ENCODE measurements around the gene ZNF365.

Gene ZNF365

GRCh38 chr10:62426086-62426485 lies 51.9 kb downstream of the ZNF365 start:
- DNase-seq: no peak

DNA sequence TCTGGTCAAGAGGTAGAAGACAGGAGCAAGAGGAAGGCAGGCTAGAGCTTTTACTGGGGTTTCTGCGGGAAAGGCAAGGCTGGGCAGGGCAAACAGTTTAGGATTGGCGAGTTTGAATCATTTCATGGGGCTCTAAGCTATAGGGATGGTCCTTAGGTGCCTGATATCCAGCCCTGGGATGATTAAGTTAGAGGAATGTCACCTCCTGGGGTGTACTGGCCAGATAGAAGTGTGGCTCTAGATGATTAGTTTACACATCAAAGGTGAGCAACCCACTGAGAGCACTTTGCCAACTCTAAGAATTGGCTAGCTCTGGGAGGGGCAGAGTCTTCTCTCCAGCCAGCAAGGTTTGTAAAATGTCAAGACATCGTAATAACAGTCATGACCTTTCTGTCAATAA lies 52.4 kb downstream of the ZNF365 start:
- no peak for DNase-seq

DNA sequence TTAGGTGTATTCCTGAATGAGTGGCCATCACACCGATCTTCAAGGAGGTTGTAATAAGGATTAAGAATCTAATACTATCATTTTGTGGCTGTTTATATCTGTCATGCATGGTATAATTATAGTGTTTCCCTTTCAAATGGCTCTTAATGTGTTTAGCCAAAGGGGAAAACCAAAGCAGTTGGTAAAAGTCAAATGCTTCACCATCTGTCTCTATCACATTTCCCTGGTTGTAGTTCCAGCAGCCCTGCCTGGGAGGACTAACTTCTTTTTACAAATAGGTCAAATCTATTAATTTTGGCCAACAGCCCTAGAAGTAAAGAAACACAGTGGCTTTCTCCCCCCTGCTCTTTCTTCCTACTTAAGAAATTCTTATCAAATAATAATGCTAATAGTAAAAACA lies 56.7 kb downstream of the ZNF365 start:
- no peak for DNase-seq

DNA sequence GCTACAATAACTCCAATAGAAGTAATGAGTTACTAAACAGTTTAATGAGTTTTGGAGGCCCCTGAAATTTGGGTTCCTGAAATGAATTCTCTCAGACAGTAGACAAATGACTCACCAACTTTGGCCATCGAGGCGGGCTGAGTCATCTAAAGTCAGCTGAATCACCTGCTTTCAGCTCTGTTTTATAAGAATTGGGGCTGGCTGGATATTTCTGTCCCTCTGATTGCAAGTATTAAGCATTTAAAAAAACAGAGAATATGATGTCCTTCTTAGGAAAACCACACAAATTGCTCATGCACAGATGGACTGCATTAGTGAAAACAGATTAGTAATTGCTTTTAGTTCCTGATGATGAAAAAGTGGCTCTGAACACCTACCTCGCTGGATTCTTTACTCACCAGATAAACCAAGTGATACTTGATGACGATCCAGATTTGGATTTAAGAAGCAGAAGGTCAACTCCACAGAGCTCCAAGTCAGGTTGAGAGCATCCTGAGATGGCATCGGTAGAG lies 59.1 kb downstream of the ZNF365 start:
- DNase-seq: no peak

GRCh38 chr10:62433901-62434300 lies 59.7 kb downstream of the ZNF365 start:
- no peak for DNase-seq

GRCh38 chr10:62437696-62438095 lies 63.5 kb downstream of the ZNF365 start:
- peak; percentile 7 for DNase-seq

- DNase-seq: no peak
Observed at GRCh38 chr10:62442006-62442405, 67.8 kb downstream of the ZNF365 start.

- DNase-seq: no peak
Observed at GRCh38 chr10:62442894-62443669, 68.9 kb downstream of the ZNF365 start.

DNA sequence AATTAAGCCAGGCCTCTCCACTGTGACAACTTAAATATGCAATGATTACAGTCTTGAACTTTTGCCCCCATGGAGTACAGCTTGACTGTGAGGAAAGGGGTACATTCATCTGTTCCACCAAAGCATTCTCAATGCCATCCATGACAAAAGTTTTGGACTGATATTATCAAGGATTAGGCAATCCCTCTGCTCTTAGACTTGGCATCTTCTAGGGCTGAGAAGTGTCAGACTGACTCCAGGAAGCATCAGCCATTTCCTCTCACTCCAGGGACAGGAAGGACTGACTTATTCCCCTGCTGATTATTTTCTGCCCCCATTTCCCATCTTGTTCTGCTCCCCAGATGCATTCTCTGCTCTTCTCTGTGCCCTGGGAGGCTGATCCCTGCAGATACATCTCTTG lies 69.7 kb downstream of the ZNF365 start:
- no peak for DNase-seq

DNA sequence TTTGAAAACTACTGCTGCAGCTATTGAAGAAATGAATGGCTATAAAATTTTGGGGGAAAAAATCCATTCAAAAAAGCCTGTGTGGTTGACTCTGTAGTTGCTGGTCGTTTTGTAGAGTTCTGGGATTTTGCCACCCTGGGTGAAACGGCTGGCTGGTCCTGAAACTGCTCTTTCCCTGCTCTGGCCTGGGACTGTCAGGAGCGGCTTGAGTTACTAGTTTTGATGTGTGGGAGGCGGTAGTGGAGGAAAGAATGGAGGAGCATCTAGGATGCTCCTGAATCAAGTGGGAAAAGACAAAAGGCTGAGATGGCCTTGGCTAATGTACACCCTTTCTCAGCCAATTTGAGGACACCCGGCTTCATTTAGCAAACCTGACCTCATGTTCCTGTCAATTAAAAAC lies 72.5 kb downstream of the ZNF365 start:
- DNase-seq: no peak

DNA sequence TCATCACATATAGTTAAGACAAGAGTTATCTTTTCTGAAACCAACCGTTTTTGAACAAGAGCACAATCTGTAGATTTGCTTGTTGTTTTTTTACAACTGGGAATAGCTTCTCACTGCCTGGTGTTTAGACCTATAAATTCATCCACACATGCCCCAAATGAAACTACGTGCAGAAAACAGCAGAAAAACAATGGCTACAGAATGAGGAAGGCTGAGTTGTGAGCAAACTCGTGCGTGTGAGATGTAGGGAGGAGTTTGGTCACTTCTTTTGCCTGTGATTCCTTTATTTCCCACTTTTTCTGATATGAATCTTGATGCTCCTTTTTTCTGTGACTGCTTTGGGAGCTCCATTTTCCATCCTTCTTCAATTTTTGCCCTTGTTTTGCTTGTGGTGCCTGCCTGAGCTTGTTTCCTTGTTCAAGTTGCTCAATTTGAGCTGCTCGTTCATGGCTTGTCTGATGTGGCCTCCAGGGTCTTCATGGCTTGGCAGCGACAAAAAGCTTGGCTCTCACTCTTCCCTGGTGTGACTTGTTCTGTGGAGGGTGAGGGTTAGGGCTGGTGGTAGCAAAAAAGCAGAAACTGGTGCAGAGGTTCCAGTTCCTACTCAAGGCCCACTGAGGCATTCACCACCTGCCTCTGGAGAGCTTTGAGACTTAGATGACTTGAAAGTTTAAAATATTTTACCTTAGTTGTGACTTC lies 76.9 kb downstream of the ZNF365 start:
- no peak for DNase-seq

DNA sequence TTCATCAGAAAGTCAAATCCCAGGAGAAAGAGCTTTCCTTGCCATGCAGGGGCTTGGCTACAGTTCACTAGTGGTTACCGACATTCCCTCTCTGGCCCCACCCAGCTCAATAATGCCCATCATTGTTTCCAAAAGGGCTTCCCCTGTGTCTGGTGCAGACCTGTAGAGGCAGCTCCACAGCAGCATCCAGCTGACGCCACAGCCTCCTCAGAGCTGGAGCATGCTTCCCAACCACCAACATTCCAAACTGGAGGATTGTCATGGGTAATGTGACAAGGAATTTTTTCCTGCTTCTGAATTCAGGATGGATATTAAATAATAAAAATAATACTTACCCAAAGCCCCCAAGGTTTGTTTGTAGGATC lies 77.4 kb downstream of the ZNF365 start:
- no peak for DNase-seq

All from DMS 273 treated with DMSO at 0.1 percent for 48 hours (cell line).